HUES6 (cell line): ENCODE results near the gene BCKDHB.

ENCODE experiments used
- H3K27ac ChIP-seq: 2 replicates; pipeline ENCODE4 v1.7.0; 2013; ENCODE audit warnings: low read depth, mild to moderate bottlenecking, low read length, inconsistent platforms
- H3K27me3 ChIP-seq: 2 replicates; pipeline ENCODE4 v1.6.1; 2013; ENCODE audit warnings: low read length; ENCODE audit not compliant: control insufficient read depth, insufficient read depth
- H3K36me3 ChIP-seq: 2 replicates; pipeline ENCODE4 v1.6.1; 2013; ENCODE audit warnings: low read length; ENCODE audit not compliant: control insufficient read depth, insufficient read depth
- H3K4me1 ChIP-seq: 2 replicates; pipeline ENCODE4 v1.6.1; 2013; ENCODE audit warnings: low read length; ENCODE audit not compliant: control insufficient read depth, insufficient read depth
- H3K4me3 ChIP-seq: 2 replicates; pipeline ENCODE4 v1.5.1; 2013; ENCODE audit warnings: low read depth, low read length
- H3K9ac ChIP-seq: one replicate; pipeline ENCODE4 v1.6.1; 2013; ENCODE audit warnings: mild to moderate bottlenecking, low read length
- H3K9me3 ChIP-seq: 2 replicates; pipeline ENCODE4 v1.6.1; 2013; ENCODE audit warnings: low read depth, low read length; ENCODE audit not compliant: control insufficient read depth, insufficient read depth

BCKDHB gene

DNA sequence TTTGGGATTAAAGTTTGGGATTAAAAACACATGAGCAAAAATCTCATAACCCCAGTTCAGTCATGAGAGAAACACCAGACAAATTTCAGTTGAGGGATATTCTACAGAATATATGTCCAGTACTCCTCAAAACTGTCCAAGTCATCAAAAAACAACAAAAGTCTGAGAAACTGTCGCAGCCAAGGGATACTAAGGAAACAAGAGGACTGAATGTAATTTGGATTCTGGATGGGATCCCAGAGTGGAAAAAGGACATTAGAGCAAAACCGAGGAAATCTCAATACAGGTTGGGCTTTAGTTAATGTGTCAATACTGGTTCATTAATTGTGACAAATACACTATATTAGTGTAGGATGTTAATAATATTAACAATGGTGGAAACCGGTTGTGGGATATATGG lies 219.3 kb downstream of the BCKDHB start:
- Histone ChIP-seq H3K9ac (no peak overlapping the region), H3K4me1 (peaks cover 23% of the 10 kb centered on the region), H3K27me3 (no peaks in the 10 kb centered on the region), H3K36me3 (no peaks in the 10 kb centered on the region), H3K4me3 (no peak overlapping the region), H3K27ac (no peak overlapping the region), H3K9me3 (no peaks in the 10 kb centered on the region)

- Histone ChIP-seq H3K9ac (no peak overlapping the region), H3K27ac (no peak overlapping the region), H3K27me3 (no peaks in the 10 kb centered on the region), H3K36me3 (no peaks in the 10 kb centered on the region), H3K4me1 (peaks cover 50% of the 10 kb centered on the region), H3K4me3 (no peak overlapping the region), H3K9me3 (no peaks in the 10 kb centered on the region)
Measured at GRCh38 chr6:80328652-80329051, 222.2 kb downstream of the BCKDHB start.

DNA sequence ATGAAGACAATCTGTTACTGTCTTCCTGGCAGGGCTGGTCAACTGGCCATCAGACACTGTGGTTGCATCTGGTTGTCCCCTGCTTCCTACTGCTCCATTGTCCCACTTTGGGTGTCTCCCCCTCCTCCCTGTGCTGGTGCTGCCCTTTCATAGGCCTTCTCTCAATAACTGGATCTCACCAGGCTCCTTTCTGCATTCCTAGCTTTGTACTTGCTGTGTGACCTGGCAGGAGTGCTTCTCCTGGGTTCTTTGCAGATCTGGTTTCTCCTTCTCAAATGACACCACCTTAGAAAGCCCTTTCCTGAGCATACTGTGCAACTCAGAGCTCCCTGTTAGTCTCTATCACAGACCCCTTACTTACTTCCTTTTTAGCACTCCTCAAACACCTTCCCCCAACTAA lies 223.0 kb downstream of the BCKDHB start:
- no peaks in the 10 kb centered on the region for H3K27me3 ChIP-seq
- H3K36me3 ChIP-seq: no peaks in the 10 kb centered on the region
- H3K4me1 ChIP-seq: peaks cover 58% of the 10 kb centered on the region
- H3K9ac ChIP-seq: no peak overlapping the region
- H3K27ac ChIP-seq: peak overlapping the region; percentile 23; the same call in 1 of the 2 replicates
- H3K9me3 ChIP-seq: no peaks in the 10 kb centered on the region
- no peak overlapping the region for H3K4me3 ChIP-seq

DNA sequence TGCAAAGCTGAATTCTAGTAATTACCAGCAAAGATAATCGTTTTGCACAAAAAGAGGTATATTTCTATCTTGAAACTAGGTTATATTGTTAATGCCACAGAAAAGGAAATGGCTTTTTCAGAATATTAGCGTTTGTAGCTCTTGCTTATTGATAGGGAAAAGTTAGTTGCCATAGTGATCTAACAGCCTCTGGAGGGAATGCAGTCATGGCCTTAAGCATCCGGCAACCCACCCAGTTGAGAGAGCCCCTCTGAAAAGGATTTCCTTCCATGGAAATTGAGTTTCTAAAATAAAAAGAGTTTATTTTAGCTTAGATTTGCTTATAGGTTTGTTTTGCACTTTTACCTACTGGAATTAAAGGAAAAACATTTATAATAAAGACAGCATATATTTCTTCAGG lies 224.5 kb downstream of the BCKDHB start:
- H3K27me3 ChIP-seq: no peaks in the 10 kb centered on the region
- H3K27ac ChIP-seq: no peak overlapping the region
- H3K9me3 ChIP-seq: no peaks in the 10 kb centered on the region
- peaks cover 69% of the 10 kb centered on the region for H3K4me1 ChIP-seq
- no peaks in the 10 kb centered on the region for H3K36me3 ChIP-seq
- H3K4me3 ChIP-seq: no peak overlapping the region
- H3K9ac ChIP-seq: no peak overlapping the region

DNA sequence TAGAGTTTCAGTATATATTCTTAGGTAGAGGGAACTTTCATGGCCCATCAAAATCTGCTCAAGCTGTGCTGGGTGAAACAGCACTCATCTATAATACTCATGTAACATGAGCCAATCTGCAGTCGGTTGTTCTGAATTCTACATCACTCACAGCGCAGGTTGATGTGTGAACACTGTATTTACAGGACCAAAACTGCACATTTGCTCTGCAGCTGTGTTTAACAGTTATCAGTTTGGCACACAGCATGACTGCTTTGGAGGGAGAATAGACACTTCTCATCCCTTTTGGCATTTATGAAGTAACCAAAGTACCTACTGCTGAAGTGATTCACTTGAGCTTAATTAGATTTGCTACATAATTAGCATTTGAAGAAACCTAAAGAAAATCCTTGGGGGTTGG lies 225.1 kb downstream of the BCKDHB start:
- Histone ChIP-seq H3K9me3 (no peaks in the 10 kb centered on the region), H3K4me3 (peak overlapping the region; percentile 22; the same call in 1 of the 2 replicates), H3K4me1 (peaks cover 69% of the 10 kb centered on the region), H3K27me3 (no peaks in the 10 kb centered on the region), H3K36me3 (no peaks in the 10 kb centered on the region), H3K9ac (no peak overlapping the region), H3K27ac (no peak overlapping the region)

DNA sequence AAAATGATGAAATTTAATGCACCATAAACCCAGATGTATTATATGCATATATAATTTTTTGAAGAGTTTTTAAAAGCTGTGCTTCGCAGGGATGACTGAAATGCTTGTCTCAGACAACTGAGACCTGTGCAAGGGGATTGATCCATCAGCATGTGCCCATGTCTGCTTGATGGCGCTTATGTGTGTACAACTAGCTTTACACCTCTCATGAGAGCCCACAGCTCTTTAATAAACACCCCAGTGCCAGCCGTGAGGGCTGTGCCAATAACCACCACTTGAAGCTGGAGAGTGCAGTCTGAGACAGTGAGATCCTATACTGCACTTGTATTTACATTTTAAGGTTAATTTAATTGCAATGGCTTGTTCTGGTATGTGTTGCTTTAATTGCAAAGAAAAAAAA lies 225.5 kb downstream of the BCKDHB start:
- Histone ChIP-seq H3K27ac (no peak overlapping the region), H3K9me3 (no peaks in the 10 kb centered on the region), H3K36me3 (no peaks in the 10 kb centered on the region), H3K27me3 (no peaks in the 10 kb centered on the region), H3K4me1 (peaks cover 69% of the 10 kb centered on the region), H3K4me3 (no peak overlapping the region), H3K9ac (no peak overlapping the region)

- no peak overlapping the region for H3K9ac ChIP-seq
- H3K9me3 ChIP-seq: no peaks in the 10 kb centered on the region
- peaks cover 65% of the 10 kb centered on the region for H3K4me1 ChIP-seq
- no peaks in the 10 kb centered on the region for H3K27me3 ChIP-seq
- H3K27ac ChIP-seq: no peak overlapping the region
- H3K4me3 ChIP-seq: no peak overlapping the region
- H3K36me3 ChIP-seq: no peaks in the 10 kb centered on the region
Measured at GRCh38 chr6:80333342-80333741, 226.9 kb downstream of the BCKDHB start.

DNA sequence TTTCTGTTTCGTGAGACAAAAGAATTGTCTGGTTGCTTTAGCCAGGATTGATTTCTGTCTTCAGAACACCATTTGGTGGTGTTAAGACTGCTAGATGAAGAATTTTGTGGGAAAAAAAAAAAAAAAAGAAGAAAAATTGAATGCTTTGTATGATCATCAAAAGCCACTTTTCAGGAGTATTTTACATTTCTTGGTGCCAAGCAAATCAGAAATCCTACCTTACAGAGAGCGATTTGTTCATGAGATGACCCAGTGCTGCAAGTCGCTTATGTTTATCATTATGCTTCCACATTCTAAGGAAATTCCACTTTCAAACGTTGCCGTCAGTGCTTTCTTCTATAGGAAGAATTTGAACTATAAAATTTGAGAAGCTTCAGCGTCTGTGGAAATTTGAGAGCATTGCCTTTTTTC lies 228.7 kb downstream of the BCKDHB start:
- Histone ChIP-seq H3K9ac (no peak overlapping the region), H3K4me3 (no peak overlapping the region), H3K27ac (no peak overlapping the region), H3K27me3 (no peaks in the 10 kb centered on the region), H3K36me3 (no peaks in the 10 kb centered on the region), H3K9me3 (no peaks in the 10 kb centered on the region), H3K4me1 (peaks cover 56% of the 10 kb centered on the region)

DNA sequence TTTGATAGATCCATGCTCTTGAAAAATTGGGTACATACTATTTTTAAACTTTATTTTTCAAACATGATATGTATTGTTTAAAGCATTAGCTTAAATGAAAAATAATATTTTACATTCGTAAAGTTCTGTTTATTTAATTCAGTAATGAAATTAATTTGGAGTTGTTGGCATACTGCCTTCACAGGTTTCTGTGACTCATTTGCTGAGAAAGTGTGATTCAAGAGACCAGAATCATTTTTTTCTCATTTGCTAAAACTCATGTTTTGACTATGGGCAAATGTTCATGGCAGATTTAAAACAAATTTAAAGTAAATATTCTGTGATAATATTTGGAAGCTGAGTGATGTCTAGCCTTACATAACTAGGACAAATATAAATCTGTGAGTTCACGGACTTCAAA lies 230.4 kb downstream of the BCKDHB start:
- no peak overlapping the region for H3K4me3 ChIP-seq
- no peak overlapping the region for H3K9ac ChIP-seq
- no peaks in the 10 kb centered on the region for H3K9me3 ChIP-seq
- no peaks in the 10 kb centered on the region for H3K36me3 ChIP-seq
- H3K27ac ChIP-seq: no peak overlapping the region
- H3K4me1 ChIP-seq: peaks cover 38% of the 10 kb centered on the region
- no peaks in the 10 kb centered on the region for H3K27me3 ChIP-seq

GRCh38 chr6:80338201-80338836 lies 231.8 kb downstream of the BCKDHB start:
- H3K27me3 ChIP-seq: no peaks in the 10 kb centered on the region
- H3K9ac ChIP-seq: no peak overlapping the region
- no peaks in the 10 kb centered on the region for H3K36me3 ChIP-seq
- peaks cover 25% of the 10 kb centered on the region for H3K4me1 ChIP-seq
- H3K27ac ChIP-seq: no peak overlapping the region
- no peaks in the 10 kb centered on the region for H3K9me3 ChIP-seq
- no peak overlapping the region for H3K4me3 ChIP-seq

DNA sequence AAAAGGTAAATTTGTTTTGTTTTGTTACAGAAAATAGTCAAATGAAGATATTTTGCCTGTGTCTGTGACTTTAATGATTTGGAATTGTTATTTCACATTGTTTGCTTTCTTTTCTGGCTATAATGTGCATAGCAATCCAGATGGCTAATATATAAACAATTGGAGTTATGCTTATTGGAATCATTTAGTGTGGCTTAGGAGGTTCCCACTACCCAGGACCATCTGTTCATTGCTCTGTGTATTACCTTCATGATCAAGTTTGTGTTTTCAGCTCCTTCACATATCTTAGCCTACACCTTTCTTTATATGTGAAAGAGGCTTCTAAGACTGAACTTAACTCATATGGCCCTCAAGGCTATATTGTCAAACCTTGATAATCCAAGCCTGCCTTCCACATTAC lies 232.9 kb downstream of the BCKDHB start:
- no peak overlapping the region for H3K9ac ChIP-seq
- H3K36me3 ChIP-seq: no peaks in the 10 kb centered on the region
- no peaks in the 10 kb centered on the region for H3K9me3 ChIP-seq
- no peak overlapping the region for H3K4me3 ChIP-seq
- no peak overlapping the region for H3K27ac ChIP-seq
- no peaks in the 10 kb centered on the region for H3K27me3 ChIP-seq
- peaks cover 15% of the 10 kb centered on the region for H3K4me1 ChIP-seq

DNA sequence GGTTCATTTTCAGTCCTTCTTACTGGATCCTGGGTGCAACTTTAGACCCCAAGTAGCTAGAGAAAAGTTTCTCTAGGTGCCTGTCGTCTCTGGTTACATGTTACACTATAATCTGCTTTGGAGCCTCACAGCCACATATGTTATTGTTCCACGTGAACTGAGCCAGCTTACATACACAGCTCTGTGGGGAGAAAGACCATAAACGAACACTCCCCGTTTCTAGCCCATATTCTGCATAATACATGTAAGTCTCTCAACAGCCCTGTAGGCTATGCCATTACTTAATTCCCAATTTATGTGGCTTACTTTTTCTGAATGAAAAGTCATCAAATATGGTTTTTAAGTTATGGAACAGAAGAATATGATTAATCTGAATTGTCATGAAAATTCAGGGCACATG lies 233.8 kb downstream of the BCKDHB start:
- Histone ChIP-seq H3K9ac (no peak overlapping the region), H3K27ac (no peak overlapping the region), H3K27me3 (no peaks in the 10 kb centered on the region), H3K36me3 (no peaks in the 10 kb centered on the region), H3K4me3 (no peak overlapping the region), H3K4me1 (peaks cover 7% of the 10 kb centered on the region), H3K9me3 (no peaks in the 10 kb centered on the region)
